ENCODE results near the gene CD55. TPM values are rescaled to one million over a fixed set of nuclear protein-coding genes. Genes with fewer than 3 reads are reported as not detected.

The CD55 gene
- polyA plus RNA-seq, 1 experiment, result 31.0 TPM

DNA sequence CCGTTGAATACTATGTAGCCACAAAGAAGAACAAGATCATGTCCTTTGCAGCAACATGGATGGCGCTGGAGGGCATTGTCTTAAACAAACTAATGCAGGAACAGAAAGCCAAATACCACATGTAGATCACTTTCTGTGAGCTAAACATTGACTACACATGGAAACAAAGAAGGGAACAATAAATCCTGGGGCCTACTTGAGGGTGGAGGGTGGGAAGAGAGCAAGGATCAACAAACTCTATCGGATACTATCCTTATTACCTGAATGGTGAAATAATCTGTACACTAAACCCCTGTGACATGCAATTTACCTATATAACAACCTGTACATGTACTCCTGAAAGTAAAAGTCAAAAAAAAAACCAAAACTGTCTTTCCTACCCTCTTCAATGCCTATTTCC, 40.8 kb upstream of the CD55 start:
- Histone ChIP-seq H3K27me3 (ENCODE audit: control insufficient read depth, insufficient read depth, low read length) (no peaks in the 10 kb centered on the region), H3K36me3 (ENCODE audit: control insufficient read depth, insufficient read depth, low read length) (no peaks in the 10 kb centered on the region), H3K4me3 (ENCODE audit: low read depth, low read length) (no peak overlapping the region)
- no peak for DNase-seq (ENCODE audit: low read depth)
- ChIA-PET CTCF (no interaction called here), POLR2A (no interaction called here)
- TF ChIP-seq, protein P1, sequence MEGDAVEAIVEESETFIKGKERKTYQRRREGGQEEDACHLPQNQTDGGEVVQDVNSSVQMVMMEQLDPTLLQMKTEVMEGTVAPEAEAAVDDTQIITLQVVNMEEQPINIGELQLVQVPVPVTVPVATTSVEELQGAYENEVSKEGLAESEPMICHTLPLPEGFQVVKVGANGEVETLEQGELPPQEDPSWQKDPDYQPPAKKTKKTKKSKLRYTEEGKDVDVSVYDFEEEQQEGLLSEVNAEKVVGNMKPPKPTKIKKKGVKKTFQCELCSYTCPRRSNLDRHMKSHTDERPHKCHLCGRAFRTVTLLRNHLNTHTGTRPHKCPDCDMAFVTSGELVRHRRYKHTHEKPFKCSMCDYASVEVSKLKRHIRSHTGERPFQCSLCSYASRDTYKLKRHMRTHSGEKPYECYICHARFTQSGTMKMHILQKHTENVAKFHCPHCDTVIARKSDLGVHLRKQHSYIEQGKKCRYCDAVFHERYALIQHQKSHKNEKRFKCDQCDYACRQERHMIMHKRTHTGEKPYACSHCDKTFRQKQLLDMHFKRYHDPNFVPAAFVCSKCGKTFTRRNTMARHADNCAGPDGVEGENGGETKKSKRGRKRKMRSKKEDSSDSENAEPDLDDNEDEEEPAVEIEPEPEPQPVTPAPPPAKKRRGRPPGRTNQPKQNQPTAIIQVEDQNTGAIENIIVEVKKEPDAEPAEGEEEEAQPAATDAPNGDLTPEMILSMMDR (IDR thresholded peaks at IDR 0.05; ENCODE audit: insufficient read depth, low read depth, low read length), result no peak

DNA sequence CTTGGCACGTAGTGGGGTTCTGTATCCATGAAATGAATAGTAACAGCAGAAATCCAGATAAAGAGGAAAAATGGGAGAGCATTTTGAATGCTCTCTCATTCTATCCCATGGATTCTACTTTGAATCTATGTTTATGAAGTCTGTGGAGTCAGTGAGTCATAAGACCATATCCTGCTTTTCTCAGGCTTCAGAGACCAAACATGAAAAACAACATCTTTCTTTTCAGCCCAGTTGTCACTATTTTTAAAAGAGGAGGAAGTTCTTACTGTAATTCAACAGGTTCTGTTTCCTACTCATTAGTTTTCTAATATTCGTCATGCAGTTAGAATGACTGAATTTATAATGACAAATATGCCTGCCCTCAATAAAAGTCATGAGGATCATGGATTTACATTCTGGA, 39.4 kb upstream of the CD55 start:
- no peak for DNase-seq (ENCODE audit: low read depth)
- ChIA-PET CTCF (no interaction called here), POLR2A (no interaction called here)
- H3K36me3 ChIP-seq (ENCODE audit: control insufficient read depth, insufficient read depth, low read length), result no peaks in the 10 kb centered on the region
- no peak overlapping the region for H3K4me3 ChIP-seq (ENCODE audit: low read depth, low read length)
- H3K27me3 ChIP-seq (ENCODE audit: control insufficient read depth, insufficient read depth, low read length), result no peaks in the 10 kb centered on the region
- TF ChIP-seq, protein P1 (IDR thresholded peaks at IDR 0.05; ENCODE audit: insufficient read depth, low read depth, low read length), result no peak

DNA sequence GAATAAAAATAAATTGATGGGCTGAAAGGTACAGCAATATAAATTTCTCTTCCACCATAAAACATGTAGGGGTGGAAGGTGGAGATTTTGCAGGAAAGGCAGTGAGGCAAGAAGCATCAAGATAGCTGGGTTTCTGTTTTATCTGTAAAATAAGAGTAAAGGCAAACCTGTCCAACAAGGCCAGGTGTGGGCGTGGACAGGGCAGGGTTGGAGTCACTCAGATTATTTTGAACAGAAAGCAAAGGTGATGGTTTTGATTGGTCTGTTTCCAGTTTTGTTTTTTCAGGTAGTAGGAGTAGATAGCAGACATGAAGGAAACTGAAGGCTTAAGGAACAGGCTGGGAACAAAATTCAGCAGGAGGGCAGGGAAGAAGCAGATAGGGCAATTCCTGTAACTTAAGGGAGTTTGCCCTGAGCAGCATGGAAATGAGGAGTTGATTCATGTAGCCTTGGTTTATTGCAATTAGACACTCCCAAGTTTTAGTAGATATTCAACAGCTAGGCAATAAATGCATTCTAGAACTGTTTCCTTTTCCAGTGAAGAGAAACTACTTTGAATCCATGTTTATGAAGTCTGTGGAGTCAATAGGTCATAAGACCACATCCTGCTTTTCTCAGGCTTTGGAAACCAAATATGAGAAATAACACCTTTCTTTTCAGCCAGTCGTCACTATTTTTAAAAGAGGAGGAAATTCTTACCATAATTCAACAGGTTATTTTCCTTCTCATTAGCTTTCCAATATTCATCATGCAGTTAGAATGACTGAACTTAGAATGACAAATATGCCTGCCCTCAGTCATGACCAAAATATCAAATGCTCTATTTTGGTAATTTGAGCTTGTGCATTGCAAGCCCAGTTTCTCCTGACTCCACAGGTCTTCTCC, 38.7 kb upstream of the CD55 start:
- no peaks in the 10 kb centered on the region for H3K36me3 ChIP-seq (ENCODE audit: control insufficient read depth, insufficient read depth, low read length)
- TF ChIP-seq, protein P1 (IDR thresholded peaks at IDR 0.05; ENCODE audit: insufficient read depth, low read depth, low read length), result no peak
- no peak overlapping the region for H3K4me3 ChIP-seq (ENCODE audit: low read depth, low read length)
- no peaks in the 10 kb centered on the region for H3K27me3 ChIP-seq (ENCODE audit: control insufficient read depth, insufficient read depth, low read length)
- no peak for DNase-seq (ENCODE audit: low read depth)
- POLR2A ChIA-PET, result interaction anchor here (1.0 kb wide), 1 partner anchor 38 kb away, joined by 3 read pairs; no protein-coding TSS in a partner anchor
- CTCF ChIA-PET, result interaction anchor here (0.6 to 1.8 kb wide), 3 partner anchors 23 to 122 kb away, joined by 3 to 5 read pairs (median 4); partner anchors contain the start of gene CD55

DNA sequence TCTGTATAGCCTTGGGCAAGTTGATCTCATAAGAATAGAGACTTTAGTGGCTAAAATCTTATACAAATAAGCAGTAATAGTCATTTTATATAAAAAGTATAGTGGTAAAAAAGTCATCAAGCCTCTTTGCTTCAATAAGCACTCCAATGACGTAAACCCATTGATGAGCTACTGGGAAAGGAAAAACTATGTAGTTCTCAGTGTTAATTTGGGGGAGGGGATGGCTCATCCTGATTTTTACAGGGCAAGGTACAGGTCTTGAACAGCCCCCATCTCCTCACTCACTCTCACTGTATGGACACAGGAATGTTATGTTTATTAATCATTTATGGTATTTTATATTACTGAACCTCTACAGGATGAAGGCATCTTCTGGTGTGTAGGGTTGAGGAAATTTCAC, 38.1 kb upstream of the CD55 start:
- TF ChIP-seq, protein P1 (IDR thresholded peaks at IDR 0.05; ENCODE audit: insufficient read depth, low read depth, low read length), result no peak
- Histone ChIP-seq H3K36me3 (ENCODE audit: control insufficient read depth, insufficient read depth, low read length) (no peaks in the 10 kb centered on the region), H3K27me3 (ENCODE audit: control insufficient read depth, insufficient read depth, low read length) (no peaks in the 10 kb centered on the region), H3K4me3 (ENCODE audit: low read depth, low read length) (no peak overlapping the region)
- ChIA-PET POLR2A (interaction anchor here (1.0 kb wide), 1 partner anchor 38 kb away, joined by 3 read pairs; no protein-coding TSS in a partner anchor), CTCF (interaction anchor here (0.6 to 1.8 kb wide), 3 partner anchors 24 to 121 kb away, joined by 3 to 5 read pairs (median 4); partner anchors contain the start of gene CD55)
- no peak for DNase-seq (ENCODE audit: low read depth)

DNA sequence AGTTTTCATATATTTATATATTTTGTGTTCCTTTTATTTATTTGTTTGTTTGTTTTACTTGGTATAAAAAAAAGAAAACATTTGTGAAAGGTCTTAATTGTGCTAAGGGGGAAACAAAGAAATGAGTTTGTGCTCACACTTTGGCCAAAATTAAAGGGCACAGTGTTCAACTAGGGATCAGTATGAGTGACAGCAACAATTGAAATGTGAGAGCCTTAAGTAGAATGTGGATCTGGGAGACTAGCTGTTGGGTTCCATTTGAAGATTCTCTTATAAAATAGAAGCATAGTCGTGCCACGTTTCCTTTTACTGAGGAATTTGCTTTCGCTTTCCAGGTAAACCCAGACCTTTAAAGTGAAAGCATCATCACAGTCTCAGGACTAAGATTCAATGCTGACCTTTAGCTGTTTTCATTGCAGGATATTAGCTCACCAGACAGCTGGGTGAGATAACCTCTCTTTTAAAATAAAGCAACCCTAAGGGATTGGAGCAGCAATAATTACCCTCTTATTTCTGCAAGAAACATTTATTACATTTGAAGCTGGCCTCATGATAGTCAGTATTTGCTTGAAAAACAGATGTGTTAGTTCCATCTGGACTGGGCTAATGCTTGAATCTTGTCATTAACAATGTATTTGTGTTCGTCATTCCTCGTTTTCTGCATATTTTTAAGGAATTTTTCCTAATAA, 37.1 kb upstream of the CD55 start:
- Histone ChIP-seq H3K36me3 (ENCODE audit: control insufficient read depth, insufficient read depth, low read length) (no peaks in the 10 kb centered on the region), H3K27me3 (ENCODE audit: control insufficient read depth, insufficient read depth, low read length) (no peaks in the 10 kb centered on the region), H3K4me3 (ENCODE audit: low read depth, low read length) (no peak overlapping the region)
- DNase-seq (ENCODE audit: low read depth), result peak; percentile 61
- TF ChIP-seq, protein P1 (IDR thresholded peaks at IDR 0.05; ENCODE audit: insufficient read depth, low read depth, low read length), result no peak
- CTCF ChIA-PET, result interaction anchor here (1.8 kb wide), 1 partner anchor 25 kb away, joined by 4 read pairs; no protein-coding TSS in a partner anchor
- POLR2A ChIA-PET, result no interaction called here
